ENCODE measurements around the gene AP2A2.
"Not testable (repeated sequence)": the region's sequence is repeated elsewhere in the genome, so short reads cannot be mapped to it uniquely, and the experiment has no call there.

Gene AP2A2

GRCh38 chr11:1012291-1012690, 86.6 kb downstream of the AP2A2 start:
- TF ChIP-seq CTCF (IDR thresholded peaks at IDR 0.05; ENCODE audit: extremely low read depth, missing control alignments), result no peak
- DNase-seq (ENCODE audit: low spot score), result no peak

- no peak for DNase-seq (ENCODE audit: low spot score)
- no peak for TF ChIP-seq CTCF (IDR thresholded peaks at IDR 0.05; ENCODE audit: extremely low read depth, missing control alignments)
These were observed 87.3 kb downstream of the AP2A2 start for GRCh38 chr11:1012740-1013630.

GRCh38 chr11:1013631-1013935, 87.9 kb downstream of the AP2A2 start:
- no peak for TF ChIP-seq CTCF (IDR thresholded peaks at IDR 0.05; ENCODE audit: extremely low read depth, missing control alignments)
- DNase-seq (ENCODE audit: low spot score), result no peak

- no peak for DNase-seq (ENCODE audit: low spot score)
- TF ChIP-seq CTCF (IDR thresholded peaks at IDR 0.05; ENCODE audit: extremely low read depth, missing control alignments), result no peak
These were observed 88.6 kb downstream of the AP2A2 start for GRCh38 chr11:1014276-1014675.

- TF ChIP-seq CTCF (IDR thresholded peaks at IDR 0.05; ENCODE audit: extremely low read depth, missing control alignments), result no peak
- DNase-seq (ENCODE audit: low spot score), result no peak
These were observed 89.4 kb downstream of the AP2A2 start for GRCh38 chr11:1015064-1015463.

- no peak for DNase-seq (ENCODE audit: low spot score)
- no peak for TF ChIP-seq CTCF (IDR thresholded peaks at IDR 0.05; ENCODE audit: extremely low read depth, missing control alignments)
These were observed 90.3 kb downstream of the AP2A2 start for GRCh38 chr11:1015826-1016545.

- DNase-seq (ENCODE audit: low spot score), result not testable (repeated sequence)
These were observed 91.0 kb downstream of the AP2A2 start for GRCh38 chr11:1016610-1017126.
